HL-60 (cell line): Measurements from ENCODE around the gene OPHN1.

Source experiments
- DNase-seq, 2 experiments: peaks; one replicate each; pipeline ENCODE4 v3.0.0-alpha.2; 2010 to 2020; ENCODE audit warnings: low read depth in 1 of 2, low spot score in 1 of 2
- H3K27ac ChIP-seq: fragments of 250-450 bp; sonication (Bioruptor Pico); replicated peaks from 2 replicates; pipeline ENCODE4 v1.5.1; 2020; ENCODE audit warnings: mild to moderate bottlenecking, moderate library complexity
- H3K27me3 ChIP-seq: fragments of 250-450 bp; sonication (Bioruptor Pico); 2 replicates; pipeline ENCODE4 v1.5.1; 2021; ENCODE audit warnings: mild to moderate bottlenecking, moderate library complexity; ENCODE audit not compliant: insufficient read depth, poor library complexity, severe bottlenecking
- H3K4me3 ChIP-seq: replicated peaks from 2 replicates; pipeline ENCODE4 v1.5.1; 2011; ENCODE audit warnings: mild to moderate bottlenecking, control low read depth, low read length; ENCODE audit not compliant: insufficient read depth
- CTCF ChIP-seq: IDR thresholded peaks from one replicate; pipeline ENCODE4 v1.5.1; 2011; ENCODE audit warnings: low read length, control low read depth, inconsistent platforms; ENCODE audit not compliant: insufficient read depth
- GABPA ChIP-seq: IDR thresholded peaks from 2 replicates; pipeline ENCODE4 v1.6.1; 2012; ENCODE audit warnings: low read depth
- POLR2AphosphoS5 ChIP-seq: IDR thresholded peaks from 2 replicates; pipeline ENCODE4 v1.6.1; 2012; ENCODE audit warnings: low read depth
- REST ChIP-seq: IDR thresholded peaks from 2 replicates; pipeline ENCODE4 v1.6.1; 2012; ENCODE audit warnings: low read depth; ENCODE audit not compliant: insufficient replicate concordance
- SPI1 ChIP-seq: IDR thresholded peaks from 2 replicates; pipeline ENCODE4 v1.6.1; 2012; ENCODE audit warnings: low read depth, mild to moderate bottlenecking, borderline replicate concordance

OPHN1 gene

GRCh38 chrX:68249903-68250302, 183.4 kb downstream of the OPHN1 start:
- H3K27me3 ChIP-seq: no peaks in the 10 kb centered on the region
- no peak overlapping the region for H3K4me3 ChIP-seq
- TF ChIP-seq CTCF (no peak), SPI1 (no peak), POLR2AphosphoS5 (no peak), REST (no peak), GABPA (no peak)
- DNase-seq: no peak
- H3K27ac ChIP-seq: no peak overlapping the region

GRCh38 chrX:68249401-68249831, 183.9 kb downstream of the OPHN1 start:
- Histone ChIP-seq H3K27me3 (no peaks in the 10 kb centered on the region), H3K4me3 (no peak overlapping the region), H3K27ac (no peak overlapping the region)
- no peak for DNase-seq
- TF ChIP-seq SPI1 (no peak), POLR2AphosphoS5 (no peak), REST (no peak), GABPA (no peak), CTCF (no peak)

DNA sequence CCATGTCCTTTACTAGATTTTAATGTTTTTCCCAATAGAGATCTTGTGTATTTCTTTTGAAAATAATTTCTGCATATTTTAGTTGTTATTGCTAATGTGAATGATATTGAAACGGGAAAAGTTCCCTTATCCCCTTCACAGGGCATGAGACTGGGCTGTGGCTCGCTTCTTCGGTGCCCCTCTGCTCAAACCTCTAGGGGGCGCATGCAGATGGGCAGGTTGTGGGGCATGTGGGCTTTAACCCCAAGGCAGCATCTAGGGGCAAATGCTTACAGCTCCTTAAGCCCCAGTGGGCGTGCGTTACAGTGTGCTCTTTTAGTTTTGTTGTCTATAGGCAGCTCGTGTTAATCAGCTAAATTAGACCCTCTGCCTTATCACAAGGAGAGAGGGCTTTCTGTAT, 194.7 kb downstream of the OPHN1 start:
- Histone ChIP-seq H3K27me3 (no peaks in the 10 kb centered on the region), H3K4me3 (no peak overlapping the region), H3K27ac (no peak overlapping the region)
- TF ChIP-seq SPI1: no peak
- peak; percentile 10 for TF ChIP-seq CTCF
- DNase-seq: peak in 1 of 2 experiments; percentile 16

GRCh38 chrX:68234171-68234910, 199.0 kb downstream of the OPHN1 start:
- TF ChIP-seq POLR2AphosphoS5 (no peak), GABPA (no peak)
- H3K4me3 ChIP-seq: no peak overlapping the region
- DNase-seq: no peak
- no peaks in the 10 kb centered on the region for H3K27me3 ChIP-seq
- no peak overlapping the region for H3K27ac ChIP-seq
